PFSK-1 (cell line): Measurements from ENCODE around the gene MED17.

ENCODE experiments used
- FOXP2 ChIP-seq: optimal IDR thresholded peaks from 2 replicates; pipeline ENCODE3; 2011; ENCODE audit warnings: borderline replicate concordance, control low read depth, inconsistent platforms; ENCODE audit not compliant: insufficient read depth; ENCODE audit errors: extremely low read length, extremely low read depth
- POLR2AphosphoS5 ChIP-seq: IDR thresholded peaks from 2 replicates; pipeline ENCODE4 v1.6.1; 2012; ENCODE audit warnings: low read depth, mild to moderate bottlenecking, control low read depth, low read length, moderate library complexity
- SIN3A ChIP-seq: IDR thresholded peaks from 2 replicates; pipeline ENCODE4 v1.6.1; 2012; ENCODE audit warnings: mild to moderate bottlenecking, low read length, moderate library complexity, borderline replicate concordance; ENCODE audit not compliant: insufficient read depth
- TAF1 ChIP-seq: IDR thresholded peaks from 2 replicates; pipeline ENCODE4 v1.6.1; 2012; ENCODE audit warnings: low read length, control low read depth, borderline replicate concordance; ENCODE audit not compliant: insufficient read depth

DNA sequence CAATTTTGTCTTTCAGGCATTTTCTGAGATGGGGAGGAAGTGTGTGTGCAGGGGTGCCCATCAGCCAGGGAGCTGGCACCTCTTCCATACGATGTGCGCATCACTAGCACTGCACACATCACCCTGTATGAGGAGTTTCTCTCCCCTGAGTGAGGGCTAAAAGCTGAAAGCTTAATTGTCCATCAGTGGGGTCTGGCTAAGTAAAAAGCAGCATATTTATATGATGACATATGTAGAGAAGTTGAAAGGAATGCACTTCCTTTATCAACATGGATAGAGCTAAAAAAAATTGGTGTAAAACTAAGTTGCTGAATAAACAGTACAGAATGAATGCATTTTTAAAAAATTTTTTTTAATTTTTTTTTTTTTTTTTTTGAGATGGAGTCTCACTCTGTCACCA, 62.3 kb downstream of the MED17 start:
- TF ChIP-seq POLR2AphosphoS5 = no peak
- no peak for TF ChIP-seq FOXP2
- TF ChIP-seq SIN3A = no peak
- TF ChIP-seq TAF1 = no peak
